HG02884 (cell line): ENCODE data around the gene TAF10.
A peak's percentile ranks its signal among the peaks of the same experiment; 100 is the strongest.

Experiments used
- ATAC-seq: cut with Tn5 transposase; IDR thresholded peaks from one replicate; pipeline ENCODE4 v1.9.1; 2021; ENCODE audit warnings: mild to moderate bottlenecking, moderate library complexity; ENCODE audit not compliant: unreplicated experiment

Gene TAF10

GRCh38 chr11:6640985-6641701, 29.1 kb upstream of the TAF10 start:
- ATAC-seq: no peak

DNA sequence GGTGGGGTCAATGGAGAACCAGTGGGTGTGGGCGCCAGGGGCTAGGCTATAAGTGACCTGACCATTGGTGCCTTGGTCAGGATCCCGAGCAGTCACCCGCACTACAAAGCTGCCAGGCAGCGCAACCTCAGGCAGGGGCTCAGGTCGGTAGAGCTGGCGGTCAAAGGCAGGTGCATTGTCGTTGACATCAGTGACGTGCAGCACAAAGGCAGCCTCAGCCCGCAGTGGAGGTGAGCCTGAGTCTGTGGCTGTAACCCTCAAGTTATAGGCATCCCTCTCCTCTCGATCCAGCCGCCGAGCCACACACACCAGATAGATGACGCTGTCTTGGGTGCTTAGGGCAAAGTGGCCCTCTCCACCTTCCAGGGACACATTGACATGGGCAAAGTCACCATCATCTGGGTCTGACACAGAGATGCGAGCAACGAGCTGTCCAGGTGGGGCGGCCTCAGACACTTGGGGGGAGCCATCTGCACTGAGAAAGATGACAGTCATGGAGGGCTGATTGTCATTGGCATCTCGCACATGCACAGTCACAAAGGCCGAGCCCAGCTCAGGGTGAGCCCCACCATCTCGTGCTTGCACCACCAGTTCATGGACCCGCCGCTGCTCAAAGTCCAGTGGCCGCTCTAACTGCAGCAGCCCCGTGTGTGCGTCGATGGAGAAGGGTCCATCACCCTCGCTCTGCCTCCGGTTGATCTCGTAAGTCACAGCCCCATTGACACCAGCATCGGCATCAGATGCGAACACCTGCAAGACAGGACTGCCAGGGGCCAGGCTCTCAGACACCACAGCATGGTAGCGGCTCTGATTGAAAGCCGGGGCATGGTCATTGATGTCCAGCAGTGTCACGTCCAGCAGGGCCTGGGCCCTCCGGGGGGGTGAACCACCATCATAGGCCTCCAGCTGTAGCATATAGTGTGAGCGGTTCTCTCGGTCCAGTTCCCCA, 28.3 kb upstream of the TAF10 start:
- ATAC-seq: no peak

DNA sequence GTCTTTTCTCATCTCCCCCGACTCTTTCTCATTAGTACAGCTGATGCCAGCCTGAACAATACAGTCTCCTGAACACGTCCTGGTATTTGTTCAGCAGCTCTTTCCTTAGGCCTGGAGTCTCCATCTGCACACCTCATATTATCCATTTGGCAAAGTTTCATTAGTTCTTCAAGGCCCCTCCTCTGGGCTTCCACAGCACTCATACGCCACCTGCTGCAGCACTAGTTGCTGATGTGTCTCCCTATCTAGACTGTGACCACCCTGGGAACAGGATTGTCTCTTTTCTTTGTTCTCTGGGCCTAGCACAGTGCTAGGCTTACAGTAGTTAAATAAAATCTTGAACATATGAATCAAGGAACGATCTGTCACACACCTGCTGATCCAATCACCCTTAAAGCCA, 26.4 kb upstream of the TAF10 start:
- ATAC-seq: no peak

DNA sequence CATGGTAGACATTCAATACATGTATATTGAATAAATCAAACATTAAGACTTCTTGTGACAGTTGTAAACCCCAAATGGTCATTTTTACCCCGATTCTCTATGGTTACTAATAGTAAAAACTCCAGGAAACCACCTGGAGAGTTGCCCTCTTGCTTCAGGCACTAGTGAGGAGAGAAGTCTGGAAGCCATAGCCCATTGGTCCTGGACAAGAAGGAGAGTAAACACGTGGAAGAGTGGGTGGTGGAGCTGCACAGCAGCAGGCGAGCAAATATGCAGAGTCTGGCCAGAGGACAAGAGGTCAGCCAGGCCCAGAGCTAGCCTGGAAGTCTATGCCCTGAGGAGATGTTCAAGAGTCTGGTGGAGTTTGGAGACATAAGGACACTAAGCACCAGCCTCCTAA, 25.9 kb upstream of the TAF10 start:
- no peak for ATAC-seq

GRCh38 chr11:6636480-6636879, 24.5 kb upstream of the TAF10 start:
- no peak for ATAC-seq

DNA sequence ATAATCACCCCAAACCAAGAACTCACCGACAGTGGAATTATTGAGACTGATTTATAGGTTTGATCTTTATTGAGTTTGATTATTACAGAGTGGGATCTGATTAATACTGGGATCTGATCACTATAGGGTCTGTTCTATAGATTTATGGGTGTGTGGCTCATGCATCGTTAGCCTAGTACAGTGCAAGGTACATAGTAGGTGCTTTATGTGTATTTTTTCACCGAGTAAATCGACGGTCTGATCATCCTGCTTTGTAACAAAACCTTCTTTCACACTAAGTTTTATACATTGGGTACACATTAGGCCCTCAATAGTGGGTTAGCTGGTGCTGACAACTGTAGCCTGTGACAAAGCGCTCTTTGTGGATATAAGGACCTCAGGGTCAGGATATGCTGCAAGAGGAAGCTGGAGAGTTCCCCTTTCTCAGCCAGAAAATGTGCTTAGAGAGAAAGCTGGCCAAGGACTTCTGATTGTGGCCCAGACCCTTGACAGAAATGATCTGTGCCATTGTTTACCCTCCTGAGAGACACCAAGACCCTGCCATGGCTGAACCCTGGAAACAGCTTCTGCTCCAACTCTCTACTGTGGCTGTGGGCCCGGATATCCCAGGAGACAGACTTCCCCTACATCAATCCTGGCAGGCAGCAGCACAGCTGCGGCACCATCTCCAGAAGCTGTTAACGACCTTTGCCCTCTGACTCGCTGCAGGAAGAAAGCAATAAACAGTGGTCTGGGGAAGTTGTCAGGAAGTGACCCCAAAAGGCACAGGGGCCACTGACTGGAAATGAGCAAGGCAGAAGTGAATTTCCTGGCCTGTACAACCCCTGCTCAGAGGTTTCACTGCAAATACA, 23.3 kb upstream of the TAF10 start:
- ATAC-seq: no peak

GRCh38 chr11:6634534-6634933, 22.5 kb upstream of the TAF10 start:
- no peak for ATAC-seq

DNA sequence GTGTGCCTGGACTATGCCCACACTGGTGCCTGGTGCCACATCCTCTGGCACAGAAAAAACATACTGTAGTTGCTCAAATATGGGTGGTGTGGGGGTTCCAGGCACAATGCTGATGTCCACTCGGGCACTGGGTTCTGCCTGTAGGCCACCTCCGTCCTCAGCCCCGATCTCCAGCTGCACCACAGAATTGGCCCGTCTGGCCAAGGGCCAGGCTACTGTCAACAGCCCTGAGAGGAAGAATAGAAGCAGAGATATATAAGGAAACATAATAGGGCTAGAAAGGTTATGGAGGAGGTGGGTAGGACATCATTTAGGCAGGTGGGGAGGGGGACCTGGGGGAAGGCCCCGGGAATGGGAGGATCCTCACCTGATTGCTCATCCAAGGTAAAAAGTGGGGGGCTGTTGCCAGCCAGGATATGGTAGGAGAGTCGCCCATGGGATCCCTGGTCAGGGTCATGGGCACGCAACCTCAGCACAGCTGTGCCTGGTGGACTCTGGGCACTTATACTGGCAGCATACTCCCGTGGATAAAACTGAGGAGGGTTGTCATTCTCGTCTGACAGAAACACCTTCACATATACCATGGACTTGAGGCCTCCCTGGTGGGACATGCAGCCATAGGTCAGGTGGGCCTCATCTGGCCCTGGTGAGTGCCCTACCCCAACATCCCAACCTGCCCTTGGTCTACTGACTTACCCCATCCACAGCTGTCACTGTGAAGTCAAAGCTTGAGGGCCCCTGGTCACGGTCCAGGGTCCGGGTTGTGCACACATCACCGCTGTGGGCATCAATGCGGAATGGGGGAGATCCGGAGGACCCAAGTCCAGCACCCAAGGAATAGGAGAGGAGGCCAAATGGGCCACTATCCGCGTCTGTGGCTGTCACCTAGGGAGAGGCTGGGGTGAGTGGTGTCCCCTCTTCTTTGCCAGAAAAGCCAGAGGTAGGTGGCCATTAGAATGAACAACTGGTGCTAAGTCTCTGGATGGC, 21.7 kb upstream of the TAF10 start:
- no peak for ATAC-seq

- ATAC-seq: no peak
These were observed 20.4 kb upstream of the TAF10 start for GRCh38 chr11:6632116-6633073.

- ATAC-seq: no peak
These were observed 19.4 kb upstream of the TAF10 start for GRCh38 chr11:6631361-6631890.

DNA sequence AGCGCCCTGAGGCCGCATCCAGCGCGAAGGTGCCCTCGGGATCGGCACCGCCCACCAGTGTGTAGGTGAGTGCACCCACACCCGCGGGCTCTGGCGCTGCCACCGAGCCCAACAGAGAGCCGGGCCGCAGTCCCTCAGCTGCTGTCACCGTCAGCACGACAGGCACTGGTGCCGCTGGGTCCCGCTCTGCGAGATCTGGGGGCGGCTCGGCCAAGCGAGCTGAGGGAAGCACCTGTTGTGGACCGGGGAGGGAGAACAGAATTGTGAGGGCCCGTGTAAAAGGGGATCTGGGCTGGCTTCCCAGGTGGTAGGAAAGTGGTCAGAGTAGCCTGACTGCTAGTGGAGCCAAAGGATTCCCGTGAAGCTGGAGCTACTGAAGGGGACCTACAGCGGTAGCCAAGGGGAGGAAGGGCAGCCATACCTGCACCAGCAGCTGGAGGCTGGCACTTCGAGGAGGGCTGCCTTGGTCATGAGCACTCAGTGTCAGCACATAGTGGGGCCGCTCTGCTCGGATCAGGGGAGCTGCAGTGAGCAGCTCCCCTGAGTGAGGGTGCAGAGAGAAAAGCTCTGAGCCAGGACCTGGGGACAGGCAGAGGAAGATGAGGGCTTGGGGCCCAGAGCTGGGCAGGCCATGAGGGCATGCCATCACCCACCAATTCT, 18.7 kb upstream of the TAF10 start:
- ATAC-seq: no peak

GRCh38 chr11:6629892-6630631, 18.0 kb upstream of the TAF10 start:
- ATAC-seq: no peak

DNA sequence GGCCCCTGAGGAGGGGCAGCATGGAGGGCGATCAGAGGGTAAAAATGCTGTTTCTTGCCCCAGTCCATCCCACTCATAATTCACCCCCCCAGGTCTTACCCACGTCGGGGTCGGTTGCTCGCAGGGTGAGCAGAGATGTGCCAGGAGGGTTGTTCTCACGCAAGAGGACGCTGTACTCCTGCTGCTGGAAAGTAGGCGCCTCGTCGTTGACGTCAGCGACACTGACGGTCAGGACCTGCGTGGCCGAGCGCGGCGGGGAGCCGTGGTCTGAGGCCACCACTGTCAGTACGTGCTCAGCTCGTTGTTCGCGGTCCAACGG, 17.5 kb upstream of the TAF10 start:
- no peak for ATAC-seq

DNA sequence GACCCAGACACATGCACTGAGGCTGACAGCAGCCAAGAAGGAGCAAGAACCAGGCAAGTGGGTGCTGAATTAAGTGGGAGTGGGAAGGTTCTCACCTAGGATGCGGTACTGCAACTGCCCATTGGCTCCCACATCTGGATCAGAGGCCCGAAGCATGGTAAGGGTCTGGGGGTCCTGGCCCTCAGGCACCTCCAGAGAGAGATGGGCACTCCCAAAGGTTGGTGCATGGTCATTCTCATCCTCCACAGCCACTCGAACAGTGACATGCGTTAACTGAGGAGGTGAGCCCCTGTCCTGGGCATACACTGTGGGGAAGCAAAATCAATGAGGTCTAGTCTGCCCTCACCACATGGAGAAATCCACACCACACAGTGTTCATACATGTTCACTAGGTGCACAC, 16.5 kb upstream of the TAF10 start:
- ATAC-seq: no peak

DNA sequence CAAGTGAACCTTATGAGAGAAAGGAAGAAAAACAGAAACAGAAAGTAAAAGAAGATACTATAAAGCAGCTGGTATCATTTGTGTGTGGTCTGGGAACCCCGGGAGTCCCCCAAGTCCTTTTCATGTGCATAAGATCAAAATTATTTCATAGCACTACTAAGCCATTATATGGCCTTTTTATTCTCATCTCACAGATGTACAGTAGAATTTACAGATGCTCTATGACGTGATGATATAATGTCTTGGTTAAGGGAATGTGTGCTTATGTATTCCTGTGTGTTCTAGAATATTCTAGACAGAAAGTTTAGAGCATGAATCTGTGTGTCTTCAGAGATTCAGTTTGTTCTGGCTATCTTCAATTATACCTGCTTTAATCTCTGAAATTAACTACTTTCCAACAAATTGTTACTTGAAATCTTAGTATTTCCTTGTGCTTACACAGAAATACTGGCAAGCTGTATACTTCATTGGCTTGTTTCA, 15.8 kb upstream of the TAF10 start:
- ATAC-seq: peak; percentile 64

GRCh38 chr11:6626971-6627761, 15.2 kb upstream of the TAF10 start:
- ATAC-seq: no peak
